Activated T-cell treated with anti-CD3 and anti-CD28 coated beads for 48 hours (primary cell): ENCODE measurements around the gene SNED1.

Experiments
- DNase-seq: peaks from one replicate; pipeline ENCODE4 v3.0.0-alpha.2; 2020; ENCODE audit warnings: low read depth

Gene SNED1

GRCh38 chr2:241132538-241133435 is 134.4 kb downstream of the SNED1 start:
- no peak for DNase-seq

GRCh38 chr2:241133436-241133820 is 135.0 kb downstream of the SNED1 start:
- no peak for DNase-seq

- no peak for DNase-seq
Observed at GRCh38 chr2:241134711-241135110, 136.3 kb downstream of the SNED1 start.

GRCh38 chr2:241135737-241136136 is 137.3 kb downstream of the SNED1 start:
- DNase-seq = no peak

GRCh38 chr2:241136191-241136590 is 137.8 kb downstream of the SNED1 start:
- DNase-seq = no peak

- DNase-seq = no peak
Observed at GRCh38 chr2:241136661-241137260, 138.3 kb downstream of the SNED1 start.

GRCh38 chr2:241137276-241138190 is 139.1 kb downstream of the SNED1 start:
- no peak for DNase-seq

- DNase-seq = no peak
Observed at GRCh38 chr2:241138471-241138870, 140.1 kb downstream of the SNED1 start.

- DNase-seq = no peak
Observed at GRCh38 chr2:241139531-241140444, 141.4 kb downstream of the SNED1 start.

GRCh38 chr2:241140445-241140840 is 142.0 kb downstream of the SNED1 start:
- no peak for DNase-seq

- DNase-seq = no peak
Observed at GRCh38 chr2:241141214-241141770, 142.9 kb downstream of the SNED1 start.

- no peak for DNase-seq
Observed at GRCh38 chr2:241142063-241142462, 143.6 kb downstream of the SNED1 start.

GRCh38 chr2:241142593-241142992 is 144.2 kb downstream of the SNED1 start:
- DNase-seq = no peak
